ENCODE data around the gene PLEKHB1.

GRCh38 chr11:73625696-73626318 lies 20.6 kb upstream of the PLEKHB1 start:
- TF ChIP-seq EZH2 (IDR thresholded peaks at IDR 0.05) = no peak
- no peak for TF ChIP-seq POLR2AphosphoS5 (IDR thresholded peaks at IDR 0.05; ENCODE audit: low read depth, low read length)
- peak; percentile 92 for TF ChIP-seq RAD21 (IDR thresholded peaks at IDR 0.05; ENCODE audit: low read depth)
- peak; percentile 79 to 95 (median 93) for TF ChIP-seq CTCF (IDR thresholded peaks at IDR 0.05 in 2 of 3, conservative IDR thresholded peaks at IDR 0.05 in 1 of 3; ENCODE audit: borderline replicate concordance in 1 of 3, insufficient read depth in 1 of 3, low read depth in 2 of 3, low read length in 2 of 3)
- TF ChIP-seq JUND (IDR thresholded peaks at IDR 0.05) = no peak
- TF ChIP-seq EZH2phosphoT487 (IDR thresholded peaks at IDR 0.05; ENCODE audit: borderline replicate concordance) = no peak
- TF ChIP-seq, protein P1, sequence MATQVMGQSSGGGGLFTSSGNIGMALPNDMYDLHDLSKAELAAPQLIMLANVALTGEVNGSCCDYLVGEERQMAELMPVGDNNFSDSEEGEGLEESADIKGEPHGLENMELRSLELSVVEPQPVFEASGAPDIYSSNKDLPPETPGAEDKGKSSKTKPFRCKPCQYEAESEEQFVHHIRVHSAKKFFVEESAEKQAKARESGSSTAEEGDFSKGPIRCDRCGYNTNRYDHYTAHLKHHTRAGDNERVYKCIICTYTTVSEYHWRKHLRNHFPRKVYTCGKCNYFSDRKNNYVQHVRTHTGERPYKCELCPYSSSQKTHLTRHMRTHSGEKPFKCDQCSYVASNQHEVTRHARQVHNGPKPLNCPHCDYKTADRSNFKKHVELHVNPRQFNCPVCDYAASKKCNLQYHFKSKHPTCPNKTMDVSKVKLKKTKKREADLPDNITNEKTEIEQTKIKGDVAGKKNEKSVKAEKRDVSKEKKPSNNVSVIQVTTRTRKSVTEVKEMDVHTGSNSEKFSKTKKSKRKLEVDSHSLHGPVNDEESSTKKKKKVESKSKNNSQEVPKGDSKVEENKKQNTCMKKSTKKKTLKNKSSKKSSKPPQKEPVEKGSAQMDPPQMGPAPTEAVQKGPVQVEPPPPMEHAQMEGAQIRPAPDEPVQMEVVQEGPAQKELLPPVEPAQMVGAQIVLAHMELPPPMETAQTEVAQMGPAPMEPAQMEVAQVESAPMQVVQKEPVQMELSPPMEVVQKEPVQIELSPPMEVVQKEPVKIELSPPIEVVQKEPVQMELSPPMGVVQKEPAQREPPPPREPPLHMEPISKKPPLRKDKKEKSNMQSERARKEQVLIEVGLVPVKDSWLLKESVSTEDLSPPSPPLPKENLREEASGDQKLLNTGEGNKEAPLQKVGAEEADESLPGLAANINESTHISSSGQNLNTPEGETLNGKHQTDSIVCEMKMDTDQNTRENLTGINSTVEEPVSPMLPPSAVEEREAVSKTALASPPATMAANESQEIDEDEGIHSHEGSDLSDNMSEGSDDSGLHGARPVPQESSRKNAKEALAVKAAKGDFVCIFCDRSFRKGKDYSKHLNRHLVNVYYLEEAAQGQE (IDR thresholded peaks at IDR 0.05; ENCODE audit: low read depth) = no peak
- TF ChIP-seq, protein P2, sequence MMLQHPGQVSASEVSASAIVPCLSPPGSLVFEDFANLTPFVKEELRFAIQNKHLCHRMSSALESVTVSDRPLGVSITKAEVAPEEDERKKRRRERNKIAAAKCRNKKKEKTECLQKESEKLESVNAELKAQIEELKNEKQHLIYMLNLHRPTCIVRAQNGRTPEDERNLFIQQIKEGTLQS (IDR thresholded peaks at IDR 0.05) = no peak
- no peak for TF ChIP-seq ZNF274 (IDR thresholded peaks at IDR 0.05; ENCODE audit: low read depth, low read length)
- TF ChIP-seq EGR1 (IDR thresholded peaks at IDR 0.05; ENCODE audit: low read depth) = no peak
- no peak for TF ChIP-seq SRF (IDR thresholded peaks at IDR 0.05; ENCODE audit: low read depth)
- no peak for TF ChIP-seq SP1 (IDR thresholded peaks at IDR 0.05; ENCODE audit: low read depth)
- TF ChIP-seq POLR2A (IDR thresholded peaks at IDR 0.05; ENCODE audit: borderline replicate concordance, extremely low read depth, insufficient read depth, insufficient read length) = no peak

Data from HCT116 (cell line).